ENCODE measurements around the gene DOCK9. TPM values are rescaled to one million over a fixed set of nuclear protein-coding genes. Genes with fewer than 3 reads are reported as not detected.
A peak's percentile ranks its signal among the peaks of the same experiment; 100 is the strongest.

Gene DOCK9
- polyA plus RNA-seq, 1 of the 3 experiments (the other 2 are of a cell fraction), result 16.6 TPM

GRCh38 chr13:98803111-98803561 lies 174.7 kb downstream of the DOCK9 start (continued):
- TF ChIP-seq NFIC (IDR thresholded peaks at IDR 0.05; ENCODE audit: borderline replicate concordance), result no peak
- no peak for TF ChIP-seq RAD21 (IDR thresholded peaks at IDR 0.05; ENCODE audit: low read length)
- no peak for TF ChIP-seq ELF1 (IDR thresholded peaks at IDR 0.05)

- H3K4me1 ChIP-seq (ENCODE audit: control insufficient read depth in 1 of 2, insufficient read depth in 2 of 2, low read depth in 1 of 2, low read length in 1 of 2), result peaks cover 0 to 24% of the 10 kb centered on the region in 2 experiments; a peak in 2 of 4 replicates
These were observed 175.3 kb downstream of the DOCK9 start for GRCh38 chr13:98802559-98802958.

GRCh38 chr13:98801626-98802418 lies 176.0 kb downstream of the DOCK9 start:
- Histone ChIP-seq H2AFZ (ENCODE audit: low read depth) (no peak overlapping the region), H3K27ac (ENCODE audit: low read depth in 2 of 2, low read length in 1 of 2) (peak overlapping the region in 1 of 2 experiments; percentile 55; a peak in 2 of 4 replicates), H3K27me3 (ENCODE audit: insufficient read depth) (no peaks in the 10 kb centered on the region), H3K4me3 (ENCODE audit: low read depth in 2 of 2, low read length in 1 of 2) (no peak overlapping the region), H3K79me2 (ENCODE audit: insufficient read depth) (no peaks in the 10 kb centered on the region), H3K9me2 (no peaks in the 10 kb centered on the region), H3F3A (replicated peaks; ENCODE audit: insufficient read depth) (no peaks in the 10 kb centered on the region), H3K36me3 (replicated peaks in 1 of 2; ENCODE audit: control insufficient read depth in 1 of 2, insufficient read depth in 2 of 2, low read length in 1 of 2) (peaks cover 0 to under 1% of the 10 kb centered on the region in 2 experiments), H3K4me1 (ENCODE audit: control insufficient read depth in 1 of 2, insufficient read depth in 2 of 2, low read depth in 1 of 2, low read length in 1 of 2) (peaks cover 0 to 27% of the 10 kb centered on the region in 2 experiments; a peak in 2 of 4 replicates), H3K4me2 (no peak overlapping the region), H3K9me3 (no peaks in the 10 kb centered on the region), H4K20me1 (ENCODE audit: insufficient read depth) (no peaks in the 10 kb centered on the region), H3K9ac (no peak overlapping the region)
- POLR2A ChIA-PET, result no interaction called here
- CTCF ChIA-PET, result interaction anchor here (0.9 to 1.4 kb wide), 2 partner anchors 149 to 232 kb away, joined by 3 read pairs; no protein-coding TSS in a partner anchor
- peak; percentile 25 for DNase-seq
- no peak for TF ChIP-seq FOXM1 (IDR thresholded peaks at IDR 0.05; ENCODE audit: low read depth)
- TF ChIP-seq MEF2A (IDR thresholded peaks at IDR 0.05; ENCODE audit: borderline replicate concordance, low read depth), result no peak
- no peak for TF ChIP-seq PBX3 (IDR thresholded peaks at IDR 0.05)
- no peak for TF ChIP-seq GABPA (IDR thresholded peaks at IDR 0.05; ENCODE audit: low read depth)
- TF ChIP-seq GATA2 (CRISPR knock-in tag; IDR thresholded peaks at IDR 0.05), result no peak
- TF ChIP-seq RXRA (IDR thresholded peaks at IDR 0.05; ENCODE audit: borderline replicate concordance, low read depth), result no peak
- TF ChIP-seq MAX (IDR thresholded peaks at IDR 0.05; ENCODE audit: low read depth), result no peak
- no peak for TF ChIP-seq TAF1 (IDR thresholded peaks at IDR 0.05; ENCODE audit: borderline replicate concordance, low read depth, low read length)
- no peak for TF ChIP-seq CTCF (IDR thresholded peaks at IDR 0.05)
- TF ChIP-seq USF1 (IDR thresholded peaks at IDR 0.05; ENCODE audit: borderline replicate concordance, low read depth), result no peak
- TF ChIP-seq POLR2AphosphoS5 (IDR thresholded peaks at IDR 0.05; ENCODE audit: low read depth, low read length), result no peak
- no peak for TF ChIP-seq MXI1 (IDR thresholded peaks at IDR 0.05; ENCODE audit: low read depth, low read length)
- no peak for TF ChIP-seq TCF12 (IDR thresholded peaks at IDR 0.05)
- 87% methylated on average over 10 of the region's 10 CpGs for WGBS (ENCODE audit: low lambda C conversion rate)

More at GRCh38 chr13:98802559-98802958, 175.3 kb downstream of the DOCK9 start:
- Histone ChIP-seq H3K27ac (ENCODE audit: low read depth in 2 of 2, low read length in 1 of 2) (no peak overlapping the region; a peak in 1 of 4 replicates), H3K4me2 (no peak overlapping the region), H3K27me3 (ENCODE audit: insufficient read depth) (no peaks in the 10 kb centered on the region), H3K9me3 (no peaks in the 10 kb centered on the region), H2AFZ (ENCODE audit: low read depth) (no peak overlapping the region), H3K9ac (no peak overlapping the region), H4K20me1 (ENCODE audit: insufficient read depth) (no peaks in the 10 kb centered on the region), H3K36me3 (replicated peaks in 1 of 2; ENCODE audit: control insufficient read depth in 1 of 2, insufficient read depth in 2 of 2, low read length in 1 of 2) (no peaks in the 10 kb centered on the region), H3K4me3 (ENCODE audit: low read depth in 2 of 2, low read length in 1 of 2) (no peak overlapping the region), H3K9me2 (no peaks in the 10 kb centered on the region), H3F3A (replicated peaks; ENCODE audit: insufficient read depth) (no peaks in the 10 kb centered on the region), H3K79me2 (ENCODE audit: insufficient read depth) (no peaks in the 10 kb centered on the region)
- no peak for TF ChIP-seq MAX (IDR thresholded peaks at IDR 0.05; ENCODE audit: low read depth)
- no peak for TF ChIP-seq NRF1 (IDR thresholded peaks at IDR 0.05; ENCODE audit: low read depth, low read length)
- TF ChIP-seq JUND (IDR thresholded peaks at IDR 0.05), result no peak
- TF ChIP-seq CHD2 (IDR thresholded peaks at IDR 0.05; ENCODE audit: low read length, partially characterized antibody), result no peak
- TF ChIP-seq RCOR1 (IDR thresholded peaks at IDR 0.05; ENCODE audit: low read length), result no peak
- TF ChIP-seq RFX5 (IDR thresholded peaks at IDR 0.05; ENCODE audit: low read length), result no peak
- TF ChIP-seq POLR2AphosphoS5 (IDR thresholded peaks at IDR 0.05; ENCODE audit: low read depth, low read length), result no peak
- no peak for TF ChIP-seq TCF12 (IDR thresholded peaks at IDR 0.05)
- DNase-seq, result no peak
- ChIA-PET CTCF (no interaction called here), POLR2A (no interaction called here)
- 89% methylated on average over 4 of the region's 4 CpGs for WGBS (ENCODE audit: low lambda C conversion rate)

All from SK-N-SH (cell line).